HepG2 (cell line): Measurements from ENCODE around the gene ELAPOR1. TPM values are rescaled to one million over a fixed set of nuclear protein-coding genes. Genes with fewer than 3 reads are reported as not detected.

Experiments used
- AHDC1 ChIP-seq: sonication (generic); formaldehyde crosslinking; IDR thresholded peaks from 2 replicates; pipeline ENCODE4 v1.5.1; 2020; ENCODE audit warnings: mild to moderate bottlenecking, missing genetic modification reagents, borderline replicate concordance
- ASH2L ChIP-seq: fragments of 300-600, 200-600 bp; sonication (generic); IDR thresholded peaks from 2 replicates; pipeline ENCODE4 v1.7.0; 2017; ENCODE audit warnings: low read depth, mild to moderate bottlenecking, moderate library complexity, mixed read lengths, low read length; ENCODE audit not compliant: insufficient read length
- CCAR2 ChIP-seq: fragments of 200-400 bp; formaldehyde crosslinking; optimal IDR thresholded peaks from 2 replicates; pipeline ENCODE3; 2018; ENCODE audit warnings: low read depth, mild to moderate bottlenecking, low read length, moderate library complexity
- CERS6 ChIP-seq: sonication (generic); formaldehyde crosslinking; IDR thresholded peaks from 2 replicates; pipeline ENCODE4 v1.5.0; 2020; ENCODE audit warnings: missing genetic modification reagents
- FUBP1 ChIP-seq: sonication (generic); formaldehyde crosslinking; IDR thresholded peaks from 2 replicates; pipeline ENCODE4 v1.5.1; 2020; ENCODE audit warnings: missing genetic modification reagents, mild to moderate bottlenecking, borderline replicate concordance
- HCFC1 ChIP-seq: fragments of 150-350 bp; IDR thresholded peaks from 2 replicates; pipeline ENCODE4 v1.6.1; 2014; ENCODE audit warnings: low read depth, low read length
- HNF4A ChIP-seq: sonication (generic); formaldehyde crosslinking; IDR thresholded peaks from 2 replicates; pipeline ENCODE4 v1.4.0; 2020; ENCODE audit warnings: missing genetic modification reagents
- HNRNPUL1 ChIP-seq: fragments of 200-400 bp; formaldehyde crosslinking; IDR thresholded peaks from 2 replicates; pipeline ENCODE4 v1.6.1; 2017; ENCODE audit warnings: low read depth, mild to moderate bottlenecking, low read length, moderate library complexity
- PATZ1 ChIP-seq: sonication (generic); formaldehyde crosslinking; IDR thresholded peaks from 2 replicates; pipeline ENCODE4 v1.4.0; 2020; ENCODE audit warnings: missing genetic modification reagents
- RFXAP ChIP-seq: sonication (generic); formaldehyde crosslinking; IDR thresholded peaks from 2 replicates; pipeline ENCODE4 v1.4.0; 2020; ENCODE audit warnings: missing genetic modification reagents, borderline replicate concordance
- ZBTB20 ChIP-seq: sonication (generic); formaldehyde crosslinking; IDR thresholded peaks from 2 replicates; pipeline ENCODE4 v1.8.1; 2023; ENCODE audit warnings: missing genetic modification reagents, low read depth, mild to moderate bottlenecking, borderline replicate concordance
- ZFYVE20 ChIP-seq: sonication (generic); formaldehyde crosslinking; IDR thresholded peaks from 2 replicates; pipeline ENCODE4 v1.8.0; 2023; ENCODE audit warnings: low read depth, mild to moderate bottlenecking, moderate library complexity, missing genetic modification reagents, borderline replicate concordance
- ZNF44 ChIP-seq: sonication (generic); formaldehyde crosslinking; IDR thresholded peaks from 2 replicates; pipeline ENCODE4 v1.5.1; 2020; ENCODE audit warnings: mild to moderate bottlenecking, missing genetic modification reagents
- ZNF446 ChIP-seq: sonication (generic); formaldehyde crosslinking; IDR thresholded peaks from 2 replicates; pipeline ENCODE4 v1.5.0; 2020; ENCODE audit warnings: mild to moderate bottlenecking, missing genetic modification reagents
- ZNF550 ChIP-seq: sonication (generic); formaldehyde crosslinking; IDR thresholded peaks from 2 replicates; pipeline ENCODE4 v1.4.0; 2020; ENCODE audit warnings: mild to moderate bottlenecking, missing genetic modification reagents, borderline replicate concordance
- ZNF570 ChIP-seq: sonication (generic); formaldehyde crosslinking; IDR thresholded peaks from 2 replicates; pipeline ENCODE4 v1.4.0; 2020; ENCODE audit warnings: mild to moderate bottlenecking, missing genetic modification reagents, borderline replicate concordance
- ZNF678 ChIP-seq: sonication (generic); formaldehyde crosslinking; IDR thresholded peaks from 2 replicates; pipeline ENCODE4 v1.4.0; 2020; ENCODE audit warnings: mild to moderate bottlenecking, missing genetic modification reagents
- polyA plus RNA-seq, 8 experiments: library from polyadenylated mRNA; depleted of rRNA in 3 of 8; stranded (reverse) in 7 of 8; unstranded in 1 of 8; fragments of >200 nt; fragmentation: Illumina TruSeq in 4 of 8; extraction: Trizol in 4 of 8; gene quantifications; 2 replicates each; pipeline versions ENCODE4 v1.2.1 to v1.2.3, GENCODE V29; 2011 to 2016; ENCODE audit warnings: low read depth in 4 of 8, missing spikeins in 1 of 8, mixed read lengths in 1 of 8; ENCODE audit not compliant: insufficient read depth in 1 of 8
- total RNA-seq, 5 experiments: library from RNA; depleted of rRNA; stranded (reverse); fragments of >200 nt; fragmentation: Illumina TruSeq; extraction: Trizol; gene quantifications; 2 replicates each; pipeline ENCODE4 v1.2.3, GENCODE V29; 2016; ENCODE audit warnings: low read depth in 1 of 5

The ELAPOR1 gene
- total and polyA plus RNA-seq, 2 of the 13 experiments (the other 11 are each of a cell fraction or from before 2014, with no cell fraction given): 0.13 to 0.20 TPM

GRCh38 chr1:109099938-109100773, 13.8 kb upstream of the ELAPOR1 start (continued):
- peak; percentile 63; the same call in 1 of the 2 replicates for TF ChIP-seq AHDC1
- TF ChIP-seq CERS6 (CRISPR knock-in tag): no peak
- TF ChIP-seq PATZ1 (CRISPR knock-in tag): peak; percentile 98
- peak; percentile 92 for TF ChIP-seq ZBTB20 (CRISPR knock-in tag)
- TF ChIP-seq ZFYVE20 (CRISPR knock-in tag): peak; percentile 83
- peak; percentile 96; the same call in 1 of the 2 replicates for TF ChIP-seq ZNF678
- TF ChIP-seq ZNF570: 0 out of 2 replicates have a peak, but pooled peaks have one; percentile 50
- peak; percentile 85; the same call in 1 of the 2 replicates for TF ChIP-seq HNRNPUL1
- peak; percentile 99 for TF ChIP-seq ASH2L
- peak; percentile 86 for TF ChIP-seq RFXAP
- TF ChIP-seq HNF4A (CRISPR knock-in tag): peak; percentile 38; the same call in 1 of the 2 replicates
- TF ChIP-seq ZNF44 (CRISPR knock-in tag): peak; percentile 60; the same call in 1 of the 2 replicates
- TF ChIP-seq ZNF446 (CRISPR knock-in tag): peak; percentile 95
- no peak for TF ChIP-seq ZNF550 (CRISPR knock-in tag)
- peak; percentile 60; the same call in 1 of the 2 replicates for TF ChIP-seq HCFC1
- TF ChIP-seq CCAR2: no peak
- no peak for TF ChIP-seq FUBP1 (CRISPR knock-in tag)
